HCT116 (cell line): Measurements from ENCODE around the gene MLH3.
"Not testable (repeated sequence)": the region's sequence is repeated elsewhere in the genome, so short reads cannot be mapped to it uniquely, and the experiment has no call there.

Experiments
- CTCF ChIP-seq, 3 experiments: fragments of 200-600 bp in 1 of 3; sonication (generic) in 1 of 3; IDR thresholded peaks in 2 of 3; conservative IDR thresholded peaks in 1 of 3; 2 replicates each; pipeline ENCODE4 v1.5.1; 2012 to 2017; ENCODE audit warnings: low read depth in 2 of 3, low read length in 2 of 3, antibody characterized with exemption in 1 of 3, borderline replicate concordance in 1 of 3, control low read depth in 1 of 3, mild to moderate bottlenecking in 1 of 3, mixed read lengths in 1 of 3, mixed run types in 1 of 3, moderate library complexity in 1 of 3; ENCODE audit not compliant: insufficient read depth in 1 of 3
- POLR2AphosphoS5 ChIP-seq: IDR thresholded peaks from 2 replicates; pipeline ENCODE4 v1.6.1; 2011; ENCODE audit warnings: mild to moderate bottlenecking, low read depth, low read length, moderate library complexity
- RAD21 ChIP-seq: IDR thresholded peaks from 2 replicates; pipeline ENCODE4 v1.6.1; 2012; ENCODE audit warnings: low read depth, mild to moderate bottlenecking

GRCh38 chr14:74995781-74996180 is 55.5 kb downstream of the MLH3 start:
- TF ChIP-seq POLR2AphosphoS5; RAD21; CTCF (IDR thresholded peaks at IDR 0.05 in 2 of 3, conservative IDR thresholded peaks at IDR 0.05 in 1 of 3; ENCODE audit: borderline replicate concordance in 1 of 3, insufficient read depth in 1 of 3, low read depth in 2 of 3, low read length in 2 of 3): not testable (repeated sequence)
